SU-DHL-6 (cell line): ENCODE results near the gene KCNG1.

Source experiments
- H2AFZ ChIP-seq: fragments of 200-600 bp; sonication (generic); 2 replicates; pipeline ENCODE4 v1.6.1; 2014; ENCODE audit warnings: low read depth, mild to moderate bottlenecking, moderate library complexity, mixed read lengths, antibody characterized with exemption, low read length; ENCODE audit not compliant: severe bottlenecking
- H3F3A ChIP-seq: fragments of 200-600 bp; shearing (Covaris generic); 2 replicates; pipeline ENCODE4 v1.6.0; 2016; ENCODE audit warnings: antibody characterized with exemption, mild to moderate bottlenecking; ENCODE audit not compliant: insufficient read depth
- H3K27ac ChIP-seq: fragments of 200-600 bp; sonication (generic); 2 replicates; pipeline ENCODE4 v1.5.1; 2016; ENCODE audit warnings: low read depth, mild to moderate bottlenecking, low read length, moderate library complexity, mixed read lengths
- H3K27me3 ChIP-seq: fragments of 200-600 bp; sonication (generic), shearing (Covaris generic); 2 replicates; pipeline ENCODE4 v1.6.0; 2014; ENCODE audit warnings: mild to moderate bottlenecking, low read length
- H3K36me3 ChIP-seq: fragments of 200-600 bp; sonication (generic); 2 replicates; pipeline ENCODE4 v1.6.1; 2014; ENCODE audit warnings: mild to moderate bottlenecking, low read length, mixed read lengths
- H3K4me2 ChIP-seq: fragments of 300-600, 200-600 bp; shearing (Covaris generic), sonication (generic); 2 replicates; pipeline ENCODE4 v1.6.0; 2014; ENCODE audit warnings: low read length, low read depth, mild to moderate bottlenecking; ENCODE audit not compliant: poor library complexity, severe bottlenecking
- H3K4me3 ChIP-seq: fragments of 200-600 bp; sonication (generic); 2 replicates; pipeline ENCODE4 v1.5.1; 2014; ENCODE audit warnings: antibody characterized with exemption, low read length, mild to moderate bottlenecking, mixed read lengths; ENCODE audit not compliant: insufficient read depth, poor library complexity, severe bottlenecking
- H3K79me2 ChIP-seq: fragments of 200-600 bp; sonication (generic); 2 replicates; pipeline ENCODE4 v1.6.1; 2014; ENCODE audit warnings: mild to moderate bottlenecking, low read length, moderate library complexity; ENCODE audit not compliant: insufficient read depth
- H3K9ac ChIP-seq: fragments of 200-600 bp; sonication (generic); 2 replicates; pipeline ENCODE4 v1.7.0; 2014; ENCODE audit warnings: mild to moderate bottlenecking, low read length
- H3K9me2 ChIP-seq: fragments of 200-600 bp; sonication (generic); replicated peaks from 2 replicates; pipeline ENCODE4 v1.6.1; 2014; ENCODE audit warnings: low read length; ENCODE audit not compliant: insufficient read depth
- H3K9me3 ChIP-seq: fragments of 200-600 bp; sonication (generic); 2 replicates; pipeline ENCODE4 v1.6.1; 2014; ENCODE audit warnings: low read length, mixed read lengths; ENCODE audit not compliant: insufficient read depth
- H4K20me1 ChIP-seq: fragments of 200-600 bp; sonication (generic); 2 replicates; pipeline ENCODE4 v1.6.1; 2014; ENCODE audit warnings: low read depth, mild to moderate bottlenecking, antibody characterized with exemption, low read length, moderate library complexity, mixed read lengths
- CTCF ChIP-seq: fragments of 200-600 bp; sonication (generic); IDR thresholded peaks from one replicate; pipeline ENCODE4 v1.5.1; 2017; ENCODE audit warnings: antibody characterized with exemption, mild to moderate bottlenecking, low read length, moderate library complexity; ENCODE audit not compliant: insufficient read depth, poor library complexity, severe bottlenecking
- EZH2phosphoT487 ChIP-seq: fragments of 200-600 bp; sonication (generic), shearing (Covaris generic); conservative IDR thresholded peaks from 2 replicates; pipeline ENCODE4 v1.6.1; 2018; ENCODE audit warnings: mild to moderate bottlenecking, antibody characterized with exemption, low read length, moderate library complexity, mixed read lengths

Gene KCNG1

GRCh38 chr20:50953821-50954220 is 69.1 kb downstream of the KCNG1 start:
- Histone ChIP-seq H3F3A (no peaks in the 10 kb centered on the region), H3K9me3 (no peaks in the 10 kb centered on the region), H3K4me3 (no peak overlapping the region), H3K27ac (no peak overlapping the region), H2AFZ (no peak overlapping the region), H3K27me3 (no peaks in the 10 kb centered on the region), H3K79me2 (peaks cover 65% of the 10 kb centered on the region), H3K4me2 (no peak overlapping the region), H4K20me1 (peaks cover 27% of the 10 kb centered on the region), H3K9me2 (no peaks in the 10 kb centered on the region), H3K36me3 (peaks cover 43% of the 10 kb centered on the region), H3K9ac (no peak overlapping the region)
- no peak for TF ChIP-seq CTCF
- TF ChIP-seq EZH2phosphoT487 = no peak
